ENCODE measurements around the gene TSC2.
A peak's percentile ranks its signal among the peaks of the same experiment; 100 is the strongest.

The TSC2 gene

GRCh38 chr16:2079991-2080390 lies 32.2 kb downstream of the TSC2 start:
- no peak for DNase-seq (ENCODE audit: low read depth, low spot score)
- no peak overlapping the region for H3K4me3 ChIP-seq (ENCODE audit: low read length)

GRCh38 chr16:2081201-2082084 lies 33.7 kb downstream of the TSC2 start:
- no peak for DNase-seq (ENCODE audit: low read depth, low spot score)

DNA sequence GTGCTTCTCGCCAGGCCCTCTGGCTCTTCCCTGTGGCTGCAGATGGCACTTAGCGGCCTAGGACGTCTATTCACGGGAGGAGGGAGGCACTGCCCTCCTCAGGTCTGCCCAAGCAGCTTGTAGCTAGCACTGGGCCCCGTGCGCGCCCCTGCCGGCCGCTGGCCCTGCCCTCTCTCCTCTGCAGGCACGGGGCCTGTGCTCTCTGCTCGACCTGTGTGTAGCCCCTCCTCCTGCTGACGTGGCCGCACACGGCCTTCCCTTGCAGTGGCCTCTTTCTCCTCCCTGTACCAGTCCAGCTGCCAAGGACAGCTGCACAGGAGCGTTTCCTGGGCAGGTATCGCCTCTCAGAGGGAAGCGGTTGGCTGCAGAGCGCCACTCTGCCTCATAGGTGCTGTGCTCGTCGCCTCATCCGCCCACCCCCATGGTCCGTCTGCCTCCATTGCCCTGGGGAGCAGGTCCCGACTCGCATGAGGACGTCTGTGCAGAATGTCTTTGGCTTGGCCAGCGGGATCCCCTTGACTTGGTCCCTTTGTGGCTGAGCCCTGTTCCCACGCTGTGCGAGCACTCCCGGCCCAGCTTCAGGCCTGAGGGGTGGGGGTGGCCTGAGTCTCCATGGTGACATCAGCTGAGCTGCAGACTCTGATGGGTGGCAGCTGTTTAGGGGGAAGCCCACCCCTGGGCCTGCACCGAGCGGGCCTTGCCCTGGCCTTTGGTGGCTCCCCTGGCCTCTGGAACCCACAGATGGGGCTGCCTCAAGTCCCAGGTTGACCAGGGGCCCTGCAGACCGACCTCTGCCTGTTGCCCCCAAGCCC lies 34.6 kb downstream of the TSC2 start:
- H3K4me3 ChIP-seq (ENCODE audit: low read length), result no peak overlapping the region
- DNase-seq (ENCODE audit: low read depth, low spot score), result no peak

More at GRCh38 chr16:2081201-2082084, 33.7 kb downstream of the TSC2 start:
- no peak overlapping the region for H3K4me3 ChIP-seq (ENCODE audit: low read length)

DNA sequence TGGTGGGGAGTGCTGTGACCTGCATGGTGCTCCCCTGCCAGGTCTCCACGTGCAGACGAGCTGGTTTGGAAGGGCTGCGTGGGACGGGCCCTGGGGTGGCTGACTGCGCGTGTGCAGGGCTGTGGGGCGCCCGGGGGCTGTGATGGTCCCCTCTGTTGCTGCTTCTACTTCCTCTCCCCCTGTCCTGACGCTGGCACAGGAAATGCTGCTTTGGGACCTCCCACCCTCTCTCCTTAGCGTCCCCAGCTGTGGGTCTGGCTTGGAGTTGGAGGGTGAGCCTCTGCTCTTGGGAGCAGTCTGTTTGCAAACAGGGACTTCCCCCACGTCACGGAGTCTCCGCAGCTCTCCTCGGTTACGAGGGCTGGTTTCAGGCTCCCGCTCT lies 35.2 kb downstream of the TSC2 start:
- H3K4me3 ChIP-seq (ENCODE audit: low read length), result no peak overlapping the region
- no peak for DNase-seq (ENCODE audit: low read depth, low spot score)

- no peak overlapping the region for H3K4me3 ChIP-seq (ENCODE audit: low read length)
- no peak for DNase-seq (ENCODE audit: low read depth, low spot score)
Observed at GRCh38 chr16:2083409-2083808, 35.6 kb downstream of the TSC2 start.

DNA sequence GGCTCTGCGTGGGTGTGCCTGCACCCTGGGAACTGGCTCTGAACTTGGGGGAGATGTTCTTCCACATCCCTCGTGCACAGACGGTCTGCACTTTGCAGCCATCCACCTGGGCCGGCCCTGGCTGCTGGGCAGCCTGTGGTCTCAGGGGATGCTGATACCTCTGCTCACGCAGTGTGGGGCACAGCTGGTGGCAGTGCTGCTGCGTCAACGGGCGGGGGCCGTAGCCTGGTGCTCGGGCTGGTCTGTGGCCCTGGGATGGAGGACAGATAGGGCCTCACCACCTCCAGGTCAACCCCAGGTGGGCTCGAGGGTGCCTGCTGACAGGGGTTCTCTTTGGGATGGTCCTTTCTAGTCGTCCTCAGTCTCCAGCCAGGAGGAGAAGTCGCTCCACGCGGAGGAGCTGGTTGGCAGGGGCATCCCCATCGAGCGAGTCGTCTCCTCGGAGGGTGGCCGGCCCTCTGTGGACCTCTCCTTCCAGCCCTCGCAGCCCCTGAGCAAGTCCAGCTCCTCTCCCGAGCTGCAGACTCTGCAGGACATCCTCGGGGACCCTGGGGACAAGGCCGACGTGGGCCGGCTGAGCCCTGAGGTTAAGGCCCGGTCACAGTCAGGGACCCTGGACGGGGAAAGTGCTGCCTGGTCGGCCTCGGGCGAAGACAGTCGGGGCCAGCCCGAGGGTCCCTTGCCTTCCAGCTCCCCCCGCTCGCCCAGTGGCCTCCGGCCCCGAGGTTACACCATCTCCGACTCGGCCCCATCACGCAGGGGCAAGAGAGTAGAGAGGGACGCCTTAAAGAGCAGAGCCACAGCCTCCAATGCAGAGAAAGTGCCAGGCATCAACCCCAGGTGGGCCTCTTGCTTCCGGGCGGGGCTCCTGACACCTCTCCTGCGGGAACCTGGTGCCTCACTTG lies 36.3 kb downstream of the TSC2 start:
- no peak overlapping the region for H3K4me3 ChIP-seq (ENCODE audit: low read length)
- DNase-seq (ENCODE audit: low read depth, low spot score), result no peak

DNA sequence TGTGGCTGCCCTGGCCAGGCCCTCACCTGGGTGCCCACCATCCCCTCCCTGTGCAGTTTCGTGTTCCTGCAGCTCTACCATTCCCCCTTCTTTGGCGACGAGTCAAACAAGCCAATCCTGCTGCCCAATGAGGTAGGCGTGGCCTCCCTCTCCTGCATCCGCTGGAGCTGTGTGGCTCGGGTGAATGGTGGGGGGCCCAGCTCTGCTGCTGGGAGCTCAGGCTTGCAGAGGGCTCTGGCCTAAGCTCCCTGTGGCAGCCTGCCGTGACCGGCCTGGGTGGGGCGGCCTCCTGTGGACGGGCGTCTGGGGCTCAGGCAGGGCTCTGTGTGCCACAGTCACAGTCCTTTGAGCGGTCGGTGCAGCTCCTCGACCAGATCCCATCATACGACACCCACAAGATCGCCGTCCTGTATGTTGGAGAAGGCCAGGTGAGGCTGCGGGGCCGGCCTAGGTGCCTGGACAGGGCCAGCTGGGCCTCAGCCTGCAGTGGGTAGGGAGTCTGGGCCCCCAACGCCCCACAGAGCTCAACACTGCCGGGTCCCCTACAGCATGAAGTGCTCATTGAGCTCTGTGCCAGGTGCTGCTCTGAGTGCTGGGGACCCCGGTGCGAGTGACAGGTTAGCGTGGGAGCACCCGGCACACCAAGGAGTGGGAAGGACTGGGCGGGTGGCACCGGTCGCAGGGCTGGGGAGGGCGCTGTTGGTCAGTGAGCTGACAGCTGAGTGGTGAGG lies 37.3 kb downstream of the TSC2 start:
- no peak overlapping the region for H3K4me3 ChIP-seq (ENCODE audit: low read length)
- no peak for DNase-seq (ENCODE audit: low read depth, low spot score)

- no peak for DNase-seq (ENCODE audit: low read depth, low spot score)
- no peak overlapping the region for H3K4me3 ChIP-seq (ENCODE audit: low read length)
Observed at GRCh38 chr16:2085669-2086068, 37.9 kb downstream of the TSC2 start.

GRCh38 chr16:2086106-2086742 lies 38.4 kb downstream of the TSC2 start:
- no peak for DNase-seq (ENCODE audit: low read depth, low spot score)
- no peak overlapping the region for H3K4me3 ChIP-seq (ENCODE audit: low read length)

DNA sequence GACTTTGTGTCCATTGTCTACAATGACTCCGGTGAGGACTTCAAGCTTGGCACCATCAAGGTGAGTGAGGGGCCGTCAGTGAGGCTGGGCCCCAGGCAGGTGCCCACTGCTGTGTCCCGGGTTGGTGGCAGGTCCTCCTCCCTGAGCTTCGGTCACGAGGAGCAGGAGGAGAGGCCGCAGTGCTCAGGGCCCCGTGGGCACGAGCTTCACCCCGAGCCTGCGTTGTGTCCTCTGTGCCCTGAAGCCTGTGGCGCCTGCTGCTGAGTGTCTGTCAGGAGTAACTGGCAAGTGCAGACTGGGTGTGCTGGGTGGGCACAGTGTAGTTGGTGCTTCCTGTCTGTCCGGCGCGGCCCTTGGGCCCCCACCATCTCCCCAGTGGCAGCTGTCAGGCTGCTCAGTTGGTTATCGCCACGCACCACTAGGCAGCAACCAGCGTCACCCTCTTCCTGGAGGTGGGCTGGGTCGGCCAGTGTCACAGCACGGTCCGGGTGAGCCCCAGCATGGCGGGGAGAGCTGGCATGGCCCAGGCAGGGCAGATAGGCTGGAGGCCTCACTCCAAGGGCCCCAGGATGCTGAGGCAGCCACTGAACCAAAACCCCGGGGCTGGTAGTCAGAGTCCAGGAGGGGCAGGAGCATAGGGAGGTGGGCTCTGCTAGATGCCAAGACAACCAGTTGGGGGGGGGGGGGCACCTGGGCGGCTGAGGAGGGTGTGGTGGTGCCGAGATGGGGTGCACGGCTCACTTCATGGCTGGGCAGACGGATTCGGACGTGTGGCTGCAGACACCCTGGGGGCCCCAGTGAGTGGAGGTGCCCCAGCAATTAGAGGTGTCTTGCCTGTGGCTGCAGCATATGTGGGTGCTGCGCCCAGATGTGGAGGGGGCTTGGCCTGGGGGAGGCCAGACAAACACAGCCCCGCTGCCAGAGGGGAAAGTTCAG lies 39.3 kb downstream of the TSC2 start:
- DNase-seq (ENCODE audit: low read depth, low spot score), result no peak

DNA sequence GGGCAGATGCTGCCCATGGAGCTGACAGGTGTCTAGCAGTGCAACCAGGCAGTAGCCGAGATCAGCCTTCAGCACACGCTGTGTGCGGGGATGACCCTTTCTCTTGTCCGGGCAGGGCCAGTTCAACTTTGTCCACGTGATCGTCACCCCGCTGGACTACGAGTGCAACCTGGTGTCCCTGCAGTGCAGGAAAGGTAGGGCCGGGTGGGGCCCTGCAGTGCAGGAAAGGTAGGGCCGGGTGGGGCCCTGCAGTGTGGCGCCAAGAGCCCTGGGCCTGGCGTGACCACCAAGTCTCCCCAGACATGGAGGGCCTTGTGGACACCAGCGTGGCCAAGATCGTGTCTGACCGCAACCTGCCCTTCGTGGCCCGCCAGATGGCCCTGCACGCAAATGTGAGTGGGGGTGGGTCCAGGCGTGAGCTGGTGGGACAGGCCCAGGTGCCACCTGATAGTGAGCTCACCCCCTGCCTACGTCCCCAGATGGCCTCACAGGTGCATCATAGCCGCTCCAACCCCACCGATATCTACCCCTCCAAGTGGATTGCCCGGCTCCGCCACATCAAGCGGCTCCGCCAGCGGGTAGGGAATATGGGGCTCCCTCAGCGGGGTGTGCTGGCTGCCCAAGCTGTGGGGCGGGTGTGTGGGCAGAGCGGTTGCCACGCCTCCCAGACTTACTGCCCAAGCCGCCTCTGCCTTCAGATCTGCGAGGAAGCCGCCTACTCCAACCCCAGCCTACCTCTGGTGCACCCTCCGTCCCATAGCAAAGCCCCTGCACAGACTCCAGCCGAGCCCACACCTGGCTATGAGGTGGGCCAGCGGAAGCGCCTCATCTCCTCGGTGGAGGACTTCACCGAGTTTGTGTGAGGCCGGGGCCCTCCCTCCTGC lies 40.2 kb downstream of the TSC2 start:
- no peak overlapping the region for H3K4me3 ChIP-seq (ENCODE audit: low read length)

More for the DNA sequence above, 39.3 kb downstream of the TSC2 start:
- H3K4me3 ChIP-seq (ENCODE audit: low read length), result no peak overlapping the region

DNA sequence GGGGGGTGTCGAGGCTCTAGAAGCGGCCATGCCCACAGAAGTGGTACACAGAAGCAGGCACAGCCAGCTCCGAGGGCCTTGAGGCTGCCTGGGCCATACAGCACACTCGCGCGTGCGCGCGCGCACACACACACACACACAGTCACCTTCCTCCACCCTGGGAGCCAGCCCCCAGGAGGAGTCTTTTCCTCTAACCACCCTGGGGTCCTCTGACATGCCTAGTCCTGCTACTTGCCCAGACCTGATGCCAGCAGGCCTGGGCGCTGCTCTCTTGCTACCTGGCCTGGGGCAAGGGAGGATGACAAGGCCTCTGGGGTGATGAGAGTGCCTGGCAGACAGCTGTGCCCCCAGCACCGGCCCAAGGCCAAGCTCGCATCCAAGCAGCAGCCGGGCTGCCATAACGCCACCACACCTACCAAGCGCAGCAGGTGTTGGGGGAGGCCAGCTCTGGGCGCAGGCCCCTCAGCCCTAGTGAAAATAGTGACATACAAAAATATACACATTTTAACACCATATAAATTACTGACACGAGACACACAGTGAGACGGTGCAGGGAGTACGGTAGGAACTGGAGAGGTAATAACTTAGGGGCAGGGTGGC lies 41.1 kb downstream of the TSC2 start:
- no peak for DNase-seq (ENCODE audit: low read depth, low spot score)
- no peak overlapping the region for H3K4me3 ChIP-seq (ENCODE audit: low read length)

More for the DNA sequence above, 40.2 kb downstream of the TSC2 start:
- DNase-seq (ENCODE audit: low read depth, low spot score), result no peak

DNA sequence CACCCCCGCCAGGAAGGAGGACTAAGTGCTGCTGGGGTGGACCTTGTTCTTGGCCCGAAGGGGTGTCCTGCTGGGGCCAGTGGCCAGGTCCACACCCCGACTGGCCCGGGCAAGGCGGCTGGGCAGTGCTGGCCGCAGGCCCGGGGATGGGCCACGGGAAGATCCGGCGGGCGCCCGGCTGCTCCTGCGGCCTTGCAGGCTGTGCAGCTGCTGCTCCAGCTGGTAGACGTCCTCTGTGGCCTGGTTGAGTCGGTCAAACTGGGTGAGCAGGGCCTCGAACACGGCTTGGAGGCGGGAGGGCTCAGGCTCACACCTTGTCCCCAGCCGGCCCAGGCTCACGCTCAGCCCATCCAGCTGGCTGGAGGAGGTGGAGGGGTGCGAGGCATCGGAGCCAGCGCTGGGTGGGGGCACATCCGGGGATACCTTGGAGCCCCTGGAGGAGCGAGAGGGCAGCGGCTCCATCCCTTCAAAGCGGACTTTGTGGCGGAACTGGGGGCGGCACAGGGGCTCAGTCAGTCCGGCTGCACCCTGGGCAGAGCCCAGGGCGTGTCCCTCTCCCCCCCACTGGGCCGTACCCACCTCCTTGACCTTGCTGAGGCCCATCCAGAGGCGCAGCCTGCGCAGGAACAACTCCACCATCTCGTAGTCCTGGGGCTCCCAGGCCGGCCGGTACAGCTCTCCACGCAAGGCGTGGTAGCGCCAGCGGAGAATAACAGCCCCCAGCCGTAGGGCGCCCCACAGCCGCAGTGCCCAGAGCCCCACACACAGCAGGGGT lies 42.1 kb downstream of the TSC2 start:
- no peak for DNase-seq (ENCODE audit: low read depth, low spot score)

DNA sequence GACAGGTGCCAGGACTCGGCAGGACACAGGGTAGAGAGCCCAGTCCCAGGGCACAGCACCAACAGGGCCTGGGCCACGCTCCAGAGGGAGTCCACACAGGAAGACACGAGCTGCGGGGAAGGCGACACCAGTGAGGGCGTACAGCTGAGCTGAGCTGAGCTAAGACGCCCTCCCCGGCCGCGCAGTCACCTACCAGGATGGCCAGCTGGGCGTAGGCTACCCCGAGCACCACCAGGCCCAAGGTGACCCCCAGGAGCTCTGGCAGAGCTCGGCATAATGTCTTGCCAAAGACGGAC lies 42.6 kb downstream of the TSC2 start:
- H3K4me3 ChIP-seq (ENCODE audit: low read length), result no peak overlapping the region
- no peak for DNase-seq (ENCODE audit: low read depth, low spot score)

More for the DNA sequence above, 42.1 kb downstream of the TSC2 start:
- no peak overlapping the region for H3K4me3 ChIP-seq (ENCODE audit: low read length)

DNA sequence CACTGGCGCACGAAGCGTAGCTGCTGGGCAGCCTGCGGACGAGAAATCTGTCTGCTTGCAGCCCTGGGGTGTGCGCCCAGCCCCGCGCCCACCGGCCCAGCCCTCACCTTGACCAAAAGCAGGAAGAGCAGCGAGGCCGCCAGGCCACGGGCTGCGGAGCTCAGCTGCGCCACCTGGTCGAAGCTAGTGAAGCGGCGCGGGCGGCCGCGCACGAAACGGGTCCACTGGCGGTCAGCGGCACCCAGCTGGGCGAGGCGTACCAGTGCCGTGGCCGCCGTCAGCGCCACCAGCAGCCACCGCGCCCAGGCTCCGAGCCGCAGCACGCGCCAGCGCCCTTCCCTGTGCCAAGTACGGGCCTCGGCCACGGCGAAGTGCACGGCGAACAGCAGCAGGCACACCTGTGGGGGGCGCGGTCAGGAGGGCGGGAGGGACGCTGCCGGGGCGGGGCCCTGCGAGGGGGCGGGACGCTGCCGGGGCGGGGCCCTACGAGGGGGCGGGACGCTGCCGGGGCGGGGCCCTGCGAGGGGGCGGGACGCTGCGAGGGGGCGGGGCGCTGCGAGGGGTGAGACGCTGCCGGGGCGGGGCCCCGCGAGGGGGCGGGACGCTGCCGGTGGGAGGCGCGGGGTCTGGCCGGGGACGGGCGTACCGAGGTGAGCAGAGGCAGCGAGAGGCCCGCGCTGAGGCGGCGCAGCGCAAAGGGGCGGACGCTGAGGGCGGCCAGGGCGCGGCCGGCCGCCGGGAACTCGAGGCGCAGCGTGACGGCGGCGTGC lies 43.2 kb downstream of the TSC2 start:
- peak; percentile 47 for DNase-seq (ENCODE audit: low read depth, low spot score)
- no peak overlapping the region for H3K4me3 ChIP-seq (ENCODE audit: low read length)
